Measurements from ENCODE around the gene GOSR1. TPM values are rescaled to one million over a fixed set of nuclear protein-coding genes. Genes with fewer than 3 reads are reported as not detected.

GOSR1 gene
- total RNA-seq, 2 donors from 2014 or later = 50.8 to 57.3 TPM

GRCh38 chr17:30449480-30449879 lies 27.7 kb upstream of the GOSR1 start:
- H3K4me3 Mint-ChIP-seq = no peak overlapping the region
- no peak overlapping the region for H3K27ac Mint-ChIP-seq
- H3K36me3 Mint-ChIP-seq (ENCODE audit: low read depth) = peaks cover 74% of the 10 kb centered on the region
- no peak overlapping the region for H3K27ac ChIP-seq (ENCODE audit: low read depth, low read length)
- no peaks in the 10 kb centered on the region for H3K4me1 ChIP-seq (ENCODE audit: control insufficient read depth, insufficient read depth, low read length)
- H3K4me1 Mint-ChIP-seq = peaks cover 3% of the 10 kb centered on the region
- TF ChIP-seq CTCF (conservative IDR thresholded peaks at IDR 0.05) = no peak
- H3K27me3 Mint-ChIP-seq (ENCODE audit: insufficient read depth) = no peaks in the 10 kb centered on the region
- WGBS, 2 experiments (ENCODE audit: insufficient coverage in 1 of 2, insufficient read length in 1 of 2) = 93 to 97% methylated on average over 3 to 4 of the region's 4 CpGs
- no peak for DNase-seq
- peaks cover 21% of the 10 kb centered on the region for H3K9me3 Mint-ChIP-seq
- peaks cover 28% of the 10 kb centered on the region for H3K9me3 ChIP-seq (ENCODE audit: control insufficient read depth, low read length)
- no peak overlapping the region for H3K4me3 ChIP-seq (ENCODE audit: low read length)
- H3K9ac ChIP-seq (ENCODE audit: extremely low read depth, low read length, poor library complexity, severe bottlenecking) = no peak overlapping the region
- no peaks in the 10 kb centered on the region for H3K27me3 ChIP-seq (ENCODE audit: control insufficient read depth, insufficient read depth, low read length, poor library complexity, severe bottlenecking)
- H3K36me3 ChIP-seq (ENCODE audit: control insufficient read depth, insufficient read depth, low read length) = peaks cover 67% of the 10 kb centered on the region

GRCh38 chr17:30450125-30451027 lies 26.8 kb upstream of the GOSR1 start:
- Histone ChIP-seq H3K27ac (ENCODE audit: low read depth, low read length) (no peak overlapping the region), H3K4me1 (ENCODE audit: control insufficient read depth, insufficient read depth, low read length) (no peaks in the 10 kb centered on the region), H3K4me3 (ENCODE audit: low read length) (no peak overlapping the region), H3K9me3 (ENCODE audit: control insufficient read depth, low read length) (peaks cover 31% of the 10 kb centered on the region), H3K27me3 (ENCODE audit: control insufficient read depth, insufficient read depth, low read length, poor library complexity, severe bottlenecking) (no peaks in the 10 kb centered on the region), H3K36me3 (ENCODE audit: control insufficient read depth, insufficient read depth, low read length) (peaks cover 66% of the 10 kb centered on the region), H3K9ac (ENCODE audit: extremely low read depth, low read length, poor library complexity, severe bottlenecking) (no peak overlapping the region)
- Mint-ChIP-seq H3K27ac (peak overlapping the region; percentile 68), H3K27me3 (ENCODE audit: insufficient read depth) (no peaks in the 10 kb centered on the region), H3K9me3 (peaks cover 23% of the 10 kb centered on the region), H3K4me3 (no peak overlapping the region), H3K4me1 (no peaks in the 10 kb centered on the region), H3K36me3 (ENCODE audit: low read depth) (peaks cover 74% of the 10 kb centered on the region)
- no peak for DNase-seq
- 89 to 95% methylated on average over 11 to 12 of the region's 12 CpGs for WGBS, 2 experiments (ENCODE audit: insufficient coverage in 1 of 2, insufficient read length in 1 of 2)
- TF ChIP-seq CTCF (conservative IDR thresholded peaks at IDR 0.05) = no peak

GRCh38 chr17:30454635-30455034 lies 22.6 kb upstream of the GOSR1 start:
- Mint-ChIP-seq H3K27ac (no peak overlapping the region), H3K36me3 (ENCODE audit: low read depth) (peaks cover 82% of the 10 kb centered on the region), H3K4me1 (no peaks in the 10 kb centered on the region), H3K4me3 (no peak overlapping the region), H3K9me3 (peaks cover 23% of the 10 kb centered on the region), H3K27me3 (ENCODE audit: insufficient read depth) (no peaks in the 10 kb centered on the region)
- H3K4me1 ChIP-seq (ENCODE audit: control insufficient read depth, insufficient read depth, low read length) = no peaks in the 10 kb centered on the region
- H3K9ac ChIP-seq (ENCODE audit: extremely low read depth, low read length, poor library complexity, severe bottlenecking) = no peak overlapping the region
- H3K9me3 ChIP-seq (ENCODE audit: control insufficient read depth, low read length) = peaks cover 31% of the 10 kb centered on the region
- no peak for TF ChIP-seq CTCF (conservative IDR thresholded peaks at IDR 0.05)
- WGBS, 2 experiments (ENCODE audit: insufficient coverage in 1 of 2, insufficient read length in 1 of 2) = 88 to 92% methylated on average over 2 to 3 of the region's 4 CpGs
- DNase-seq = no peak
- no peaks in the 10 kb centered on the region for H3K27me3 ChIP-seq (ENCODE audit: control insufficient read depth, insufficient read depth, low read length, poor library complexity, severe bottlenecking)
- H3K4me3 ChIP-seq (ENCODE audit: low read length) = no peak overlapping the region
- peaks cover 84% of the 10 kb centered on the region for H3K36me3 ChIP-seq (ENCODE audit: control insufficient read depth, insufficient read depth, low read length)
- no peak overlapping the region for H3K27ac ChIP-seq (ENCODE audit: low read depth, low read length)

Measured in endodermal cell (in vitro differentiated cells).